Chondrocyte (in vitro differentiated cells): ENCODE measurements around the gene PHACTR1. TPM values are rescaled to one million over a fixed set of nuclear protein-coding genes. Genes with fewer than 3 reads are reported as not detected.

Source experiments
- DNase-seq: peaks from one replicate; pipeline ENCODE4 v3.0.0; 2021; ENCODE audit warnings: mixed read lengths, low spot score
- H3K27ac Mint-ChIP-seq: one replicate; pipeline ENCODE4 v1.8.0; 2021; ENCODE audit warnings: mild to moderate bottlenecking, moderate library complexity, mixed read lengths; ENCODE audit not compliant: unreplicated experiment
- H3K27me3 Mint-ChIP-seq: 2 replicates; pipeline ENCODE4 v1.8.0; 2021; ENCODE audit warnings: low read depth, mixed read lengths
- H3K36me3 Mint-ChIP-seq: 2 replicates; pipeline ENCODE4 v1.8.0; 2021; ENCODE audit warnings: low read depth, mixed read lengths
- H3K4me1 Mint-ChIP-seq: 2 replicates; pipeline ENCODE4 v1.8.0; 2021; ENCODE audit warnings: low read depth, mild to moderate bottlenecking, mixed read lengths
- H3K4me3 Mint-ChIP-seq: one replicate; pipeline ENCODE4 v1.8.0; 2021; ENCODE audit warnings: mild to moderate bottlenecking, moderate library complexity, mixed read lengths; ENCODE audit not compliant: unreplicated experiment
- H3K9me3 Mint-ChIP-seq: 2 replicates; pipeline ENCODE4 v1.8.0; 2021; ENCODE audit warnings: low read depth, mixed read lengths
- total RNA-seq: library from RNA; stranded (reverse); gene quantifications from 3 replicates; pipeline ENCODE4 v1.2.1, GENCODE V29; 2021
- TF ChIP-seq, protein P1 (sequence below): fragments of 200-600 bp; sonication (generic); IDR thresholded peaks from 2 replicates; pipeline ENCODE4 v1.5.0; 2021; ENCODE audit warnings: antibody characterized with exemption, mild to moderate bottlenecking, moderate library complexity

PHACTR1 gene
- total RNA-seq, 1 donor from 2014 or later: 2.1 TPM

DNA sequence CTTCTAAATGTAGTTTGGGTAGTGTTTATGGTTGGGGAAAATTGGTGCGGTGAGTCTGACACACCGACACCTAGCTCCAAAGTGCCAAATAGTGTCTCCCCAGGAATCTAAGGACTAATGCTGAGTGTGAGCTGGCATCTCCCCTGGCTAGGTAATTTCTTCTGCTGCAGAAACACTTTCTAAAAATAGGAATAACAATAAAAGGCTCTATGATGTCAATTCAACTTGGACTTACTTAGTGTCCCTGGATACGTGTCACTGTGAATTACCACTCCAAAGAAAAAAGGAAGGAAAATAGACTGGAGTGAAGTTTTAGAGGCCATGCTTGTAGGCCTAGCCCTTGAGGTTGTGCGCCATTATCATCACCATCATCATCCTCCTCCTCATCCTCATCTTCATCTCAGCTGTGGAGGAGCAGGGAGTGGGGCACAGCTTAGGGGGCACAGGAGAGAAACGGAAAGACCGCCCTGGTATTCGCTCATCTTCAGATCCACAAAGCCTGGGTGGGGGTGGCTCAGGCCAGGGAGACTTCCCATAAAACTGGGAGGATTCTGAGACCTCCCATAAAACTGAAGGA lies 522.2 kb downstream of the PHACTR1 start:
- Mint-ChIP-seq H3K27ac (no peak overlapping the region), H3K36me3 (no peaks in the 10 kb centered on the region), H3K4me1 (peaks cover 6% of the 10 kb centered on the region), H3K4me3 (no peak overlapping the region), H3K9me3 (peaks cover under 1% of the 10 kb centered on the region), H3K27me3 (no peaks in the 10 kb centered on the region)
- TF ChIP-seq, protein P1, sequence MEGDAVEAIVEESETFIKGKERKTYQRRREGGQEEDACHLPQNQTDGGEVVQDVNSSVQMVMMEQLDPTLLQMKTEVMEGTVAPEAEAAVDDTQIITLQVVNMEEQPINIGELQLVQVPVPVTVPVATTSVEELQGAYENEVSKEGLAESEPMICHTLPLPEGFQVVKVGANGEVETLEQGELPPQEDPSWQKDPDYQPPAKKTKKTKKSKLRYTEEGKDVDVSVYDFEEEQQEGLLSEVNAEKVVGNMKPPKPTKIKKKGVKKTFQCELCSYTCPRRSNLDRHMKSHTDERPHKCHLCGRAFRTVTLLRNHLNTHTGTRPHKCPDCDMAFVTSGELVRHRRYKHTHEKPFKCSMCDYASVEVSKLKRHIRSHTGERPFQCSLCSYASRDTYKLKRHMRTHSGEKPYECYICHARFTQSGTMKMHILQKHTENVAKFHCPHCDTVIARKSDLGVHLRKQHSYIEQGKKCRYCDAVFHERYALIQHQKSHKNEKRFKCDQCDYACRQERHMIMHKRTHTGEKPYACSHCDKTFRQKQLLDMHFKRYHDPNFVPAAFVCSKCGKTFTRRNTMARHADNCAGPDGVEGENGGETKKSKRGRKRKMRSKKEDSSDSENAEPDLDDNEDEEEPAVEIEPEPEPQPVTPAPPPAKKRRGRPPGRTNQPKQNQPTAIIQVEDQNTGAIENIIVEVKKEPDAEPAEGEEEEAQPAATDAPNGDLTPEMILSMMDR: no peak
- no peak for DNase-seq

DNA sequence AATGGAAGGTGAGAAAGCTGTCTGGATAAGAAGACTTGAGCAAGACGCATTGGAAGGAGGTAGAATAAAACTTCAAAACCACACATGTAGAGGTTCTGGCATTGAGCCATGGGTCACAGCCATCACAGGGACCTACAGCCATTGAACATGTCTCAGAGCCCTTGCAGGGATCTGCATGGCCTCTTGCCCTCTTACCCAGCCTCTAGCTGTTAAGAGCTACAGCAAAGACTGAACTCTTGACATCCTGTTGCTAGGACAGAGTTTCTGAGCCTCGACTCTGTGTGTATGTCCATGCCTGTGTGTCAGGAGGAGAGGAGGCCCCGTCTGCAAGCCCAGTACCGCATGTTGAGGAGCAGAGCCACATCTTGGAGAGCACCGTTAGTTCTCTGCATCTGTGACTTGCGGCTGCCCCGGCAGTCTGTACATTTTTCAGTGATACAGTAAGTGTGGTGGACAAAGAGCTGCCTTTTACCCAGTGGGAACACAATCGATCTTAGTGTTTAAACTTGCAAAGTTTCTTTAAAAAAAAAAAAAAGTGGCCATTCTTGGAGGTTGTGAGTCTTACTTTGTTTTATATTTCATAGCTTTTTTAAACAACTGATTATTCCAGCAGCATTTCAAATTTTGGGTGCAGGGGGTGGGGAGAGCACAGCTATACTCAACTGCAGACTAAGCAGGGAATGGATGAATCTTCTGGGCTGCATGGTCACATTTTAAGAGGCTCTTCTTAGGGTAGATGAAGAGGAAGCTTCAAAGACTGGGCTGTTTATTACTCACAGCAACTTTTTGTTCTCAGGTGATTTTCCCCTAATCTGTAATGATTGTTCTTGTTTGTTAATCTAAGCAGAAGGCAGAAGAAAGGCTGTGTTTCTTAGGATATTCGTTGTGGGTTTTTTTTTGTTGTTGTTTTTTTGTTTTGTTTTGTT lies 523.2 kb downstream of the PHACTR1 start:
- Mint-ChIP-seq H3K27ac (no peak overlapping the region), H3K36me3 (no peaks in the 10 kb centered on the region), H3K4me3 (no peak overlapping the region), H3K4me1 (no peaks in the 10 kb centered on the region), H3K9me3 (peaks cover 5% of the 10 kb centered on the region), H3K27me3 (no peaks in the 10 kb centered on the region)
- TF ChIP-seq, protein P1: no peak
- DNase-seq: no peak

DNA sequence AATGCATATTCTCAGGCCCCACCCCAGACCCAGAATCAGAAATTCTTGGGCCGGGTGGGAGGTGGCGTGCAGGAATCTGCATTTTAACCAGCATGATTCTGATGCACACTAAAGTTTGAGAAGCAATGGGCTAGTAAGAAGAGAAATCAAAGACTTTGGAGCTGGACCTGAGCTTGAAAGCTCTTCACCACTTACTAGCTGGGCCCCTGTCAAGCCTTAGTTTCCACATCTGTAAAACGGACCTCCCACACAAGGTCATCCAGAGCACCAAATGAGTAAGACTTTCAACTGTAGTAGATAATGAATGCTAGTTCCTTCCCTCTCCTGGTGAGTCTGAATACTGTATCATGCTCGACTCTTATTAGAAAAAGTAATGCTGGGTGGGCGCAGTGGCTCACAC lies 524.8 kb downstream of the PHACTR1 start:
- no peak for DNase-seq
- Mint-ChIP-seq H3K4me1 (no peaks in the 10 kb centered on the region), H3K36me3 (no peaks in the 10 kb centered on the region), H3K27me3 (no peaks in the 10 kb centered on the region), H3K4me3 (no peak overlapping the region), H3K9me3 (peaks cover 5% of the 10 kb centered on the region), H3K27ac (no peak overlapping the region)
- TF ChIP-seq, protein P1: no peak

DNA sequence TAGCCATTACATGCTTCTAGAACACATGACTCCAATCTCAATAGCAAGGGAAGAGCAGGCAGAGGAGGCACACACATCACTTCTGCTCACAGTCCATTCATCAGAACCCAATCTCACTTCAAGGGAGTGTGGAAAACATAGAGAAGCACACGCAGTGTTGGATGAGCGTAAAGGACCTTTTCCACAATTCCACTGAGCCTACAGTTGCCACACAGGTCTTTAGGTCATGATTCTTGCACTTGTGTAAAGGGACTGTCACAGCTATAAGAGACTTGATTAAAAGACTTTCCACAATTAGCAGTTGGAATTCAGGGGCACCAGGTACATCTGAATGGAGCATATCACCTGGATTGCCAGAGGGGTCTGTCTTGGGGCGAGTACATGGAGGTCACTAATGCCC lies 525.6 kb downstream of the PHACTR1 start:
- Mint-ChIP-seq H3K9me3 (peaks cover 5% of the 10 kb centered on the region), H3K4me1 (no peaks in the 10 kb centered on the region), H3K36me3 (no peaks in the 10 kb centered on the region), H3K4me3 (no peak overlapping the region), H3K27ac (no peak overlapping the region), H3K27me3 (no peaks in the 10 kb centered on the region)
- TF ChIP-seq, protein P1: no peak
- DNase-seq: no peak

DNA sequence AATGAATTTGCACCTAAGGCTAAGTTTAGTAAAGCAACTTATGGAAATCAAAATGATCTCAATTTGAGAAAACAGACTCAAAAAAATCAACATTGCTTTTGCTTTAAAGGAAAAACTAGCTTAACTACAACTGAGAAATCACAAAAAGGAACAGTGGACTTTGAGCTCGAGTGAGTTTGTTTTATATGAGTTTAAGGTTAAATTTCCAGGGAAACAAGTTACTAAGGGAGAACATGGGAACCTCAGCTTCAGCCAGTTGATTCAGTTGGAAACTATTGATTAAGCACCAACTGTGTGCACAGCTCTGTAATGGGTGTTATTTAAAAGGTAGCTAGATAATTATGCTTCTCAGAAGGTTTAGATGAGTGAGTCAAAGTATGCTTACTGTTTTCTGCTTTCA lies 526.0 kb downstream of the PHACTR1 start:
- no peak overlapping the region for H3K27ac Mint-ChIP-seq
- DNase-seq: no peak
- H3K36me3 Mint-ChIP-seq: no peaks in the 10 kb centered on the region
- TF ChIP-seq, protein P1: no peak
- H3K4me1 Mint-ChIP-seq: no peaks in the 10 kb centered on the region
- peaks cover 5% of the 10 kb centered on the region for H3K9me3 Mint-ChIP-seq
- H3K27me3 Mint-ChIP-seq: no peaks in the 10 kb centered on the region
- H3K4me3 Mint-ChIP-seq: no peak overlapping the region
